Keratinocyte (primary cell): ENCODE data around the gene FMO1. TPM values are rescaled to one million over a fixed set of nuclear protein-coding genes. Genes with fewer than 3 reads are reported as not detected.

Source experiments
- DNase-seq: peaks from one replicate; pipeline ENCODE4 v3.0.0-alpha.2; 2011; ENCODE audit warnings: low read depth, missing footprints, low spot score
- FAIRE-seq: peaks from 2 replicates; lab custom pipeline; 2011; peaks lifted over from hg19 to GRCh38; lab: Jason Lieb, UNC
- H2AFZ ChIP-seq: 2 replicates; pipeline ENCODE4 v1.6.0; 2012; ENCODE audit warnings: low read length, control low read depth, inconsistent platforms; ENCODE audit not compliant: control insufficient read depth
- H3K27ac ChIP-seq: 2 replicates; pipeline ENCODE4 v1.5.1; 2011; ENCODE audit warnings: low read length; ENCODE audit not compliant: control insufficient read depth, insufficient read depth
- H3K27me3 ChIP-seq: 3 replicates; pipeline ENCODE4 v1.6.0; 2011; ENCODE audit warnings: low read length; ENCODE audit not compliant: control insufficient read depth, insufficient read depth; ENCODE audit errors: extremely low read depth
- H3K36me3 ChIP-seq, 2 experiments: 2 replicates in 1 of 2; 3 replicates in 1 of 2; pipeline ENCODE4 v1.5.1; 2011; ENCODE audit warnings: low read length in 2 of 2, mild to moderate bottlenecking in 1 of 2; ENCODE audit not compliant: control insufficient read depth in 2 of 2, insufficient read depth in 2 of 2; ENCODE audit errors: extremely low read depth in 1 of 2
- H3K4me1 ChIP-seq: 3 replicates; pipeline ENCODE4 v1.5.1; 2011; ENCODE audit warnings: low read length; ENCODE audit not compliant: control insufficient read depth, insufficient read depth; ENCODE audit errors: extremely low read depth
- H3K4me2 ChIP-seq: 3 replicates; pipeline ENCODE4 v1.6.0; 2011; ENCODE audit warnings: low read depth, low read length; ENCODE audit not compliant: control insufficient read depth, insufficient read depth; ENCODE audit errors: extremely low read depth
- H3K4me3 ChIP-seq, 3 experiments: fragments of 200-600 bp in 1 of 3; sonication (generic) in 1 of 3; 2 replicates in 2 of 3; 3 replicates in 1 of 3; pipeline ENCODE4 v1.5.1; 2011 to 2016; ENCODE audit warnings: low read length in 3 of 3, mild to moderate bottlenecking in 3 of 3, control low read depth in 2 of 3, inconsistent platforms in 1 of 3, low read depth in 1 of 3, mixed read lengths in 1 of 3, mixed run types in 1 of 3, moderate library complexity in 1 of 3; ENCODE audit not compliant: control insufficient read depth in 2 of 3, insufficient read depth in 2 of 3; ENCODE audit errors: extremely low read depth in 1 of 3
- H3K79me2 ChIP-seq: 2 replicates; pipeline ENCODE4 v1.6.0; 2012; ENCODE audit warnings: low read length; ENCODE audit not compliant: control insufficient read depth, insufficient read depth
- H3K9ac ChIP-seq: 3 replicates; pipeline ENCODE4 v1.6.0; 2011; ENCODE audit warnings: low read length; ENCODE audit not compliant: control insufficient read depth, insufficient read depth; ENCODE audit errors: extremely low read depth
- H3K9me1 ChIP-seq: 3 replicates; pipeline ENCODE4 v1.6.0; 2011; ENCODE audit warnings: low read length; ENCODE audit not compliant: control insufficient read depth, insufficient read depth; ENCODE audit errors: extremely low read depth
- H3K9me3 ChIP-seq: 2 replicates; pipeline ENCODE4 v1.5.1; 2012; ENCODE audit warnings: low read depth, low read length; ENCODE audit not compliant: control insufficient read depth
- H4K20me1 ChIP-seq: 3 replicates; pipeline ENCODE4 v1.6.0; 2011; ENCODE audit warnings: low read length; ENCODE audit not compliant: control insufficient read depth, insufficient read depth; ENCODE audit errors: extremely low read depth
- CTCF ChIP-seq, 3 experiments: IDR thresholded peaks in 1 of 3; conservative IDR thresholded peaks in 1 of 3; optimal IDR thresholded peaks in 1 of 3; 2 replicates in 2 of 3; 3 replicates in 1 of 3; pipeline versions ENCODE3 to v1.5.1; 2011; ENCODE audit warnings: low read length in 3 of 3, mild to moderate bottlenecking in 3 of 3, moderate library complexity in 2 of 3, control low read depth in 1 of 3, inconsistent platforms in 1 of 3; ENCODE audit not compliant: insufficient read depth in 2 of 3; ENCODE audit errors: extremely low read depth in 1 of 3
- EZH2 ChIP-seq: IDR thresholded peaks from one replicate; pipeline ENCODE4 v1.6.1; 2012; ENCODE audit warnings: inconsistent platforms, mild to moderate bottlenecking, low read length, moderate library complexity
- dilution Hi-C: fragments of 300-500 bp; cut with MboI; formaldehyde crosslinking; loops from one replicate; pipeline ENCODE4 v1.7.0; 2020; ENCODE audit warnings: low sequenced_read_pairs; ENCODE audit not compliant: extremely low pct_ligation_motif_present
- polyA plus RNA-seq, 5 experiments: library from polyadenylated mRNA; depleted of rRNA in 3 of 5; stranded (reverse) in 3 of 5; stranded (forward) in 1 of 5; unstranded in 1 of 5; fragments of >200 nt; gene quantifications; 1 replicate in 1 of 5; 2 replicates in 3 of 5; 3 replicates in 1 of 5; pipeline versions ENCODE4 v1.2.1 to v1.2.3, GENCODE V29; 2011 to 2012; ENCODE audit warnings: missing spikeins in 2 of 5, low read depth in 1 of 5, low replicate concordance in 1 of 5

The FMO1 gene
- polyA plus RNA-seq, 1 donor (not counting 4 experiments of a cell fraction or from before 2014, with no cell fraction given) = 0.07 TPM

- Histone ChIP-seq H4K20me1 (no peaks in the 10 kb centered on the region), H2AFZ (no peak overlapping the region), H3K4me1 (peaks cover 39% of the 10 kb centered on the region), H3K27ac (no peak overlapping the region), H3K36me3 (no peaks in the 10 kb centered on the region), H3K27me3 (no peaks in the 10 kb centered on the region), H3K4me2 (no peak overlapping the region), H3K9me1 (no peaks in the 10 kb centered on the region), H3K9ac (no peak overlapping the region), H3K79me2 (no peaks in the 10 kb centered on the region), H3K9me3 (no peaks in the 10 kb centered on the region), H3K4me3 (no peak overlapping the region)
- DNase-seq = no peak
- TF ChIP-seq CTCF (optimal IDR thresholded peaks at IDR 0.05 in 1 of 3, IDR thresholded peaks at IDR 0.05 in 1 of 3, conservative IDR thresholded peaks at IDR 0.05 in 1 of 3; ENCODE audit: extremely low read depth in 1 of 3, insufficient read depth in 2 of 3, low read length in 3 of 3) (no peak), EZH2 (no peak)
- FAIRE-seq = no peak
- dilution Hi-C loops = no loop called here
These were observed 10.6 kb downstream of the FMO1 start for GRCh38 chr1:171258943-171259342.

GRCh38 chr1:171261336-171261735 is 13.0 kb downstream of the FMO1 start:
- Histone ChIP-seq H2AFZ (no peak overlapping the region), H3K79me2 (no peaks in the 10 kb centered on the region), H3K27ac (no peak overlapping the region), H3K9me3 (no peaks in the 10 kb centered on the region), H3K4me3 (no peak overlapping the region), H3K9ac (no peak overlapping the region), H3K4me1 (peaks cover 35% of the 10 kb centered on the region), H3K36me3 (no peaks in the 10 kb centered on the region), H4K20me1 (no peaks in the 10 kb centered on the region), H3K4me2 (no peak overlapping the region), H3K27me3 (no peaks in the 10 kb centered on the region), H3K9me1 (no peaks in the 10 kb centered on the region)
- DNase-seq (no peak), FAIRE-seq (no peak)
- dilution Hi-C loops = no loop called here
- TF ChIP-seq EZH2 (no peak), CTCF (optimal IDR thresholded peaks at IDR 0.05 in 1 of 3, IDR thresholded peaks at IDR 0.05 in 1 of 3, conservative IDR thresholded peaks at IDR 0.05 in 1 of 3; ENCODE audit: extremely low read depth in 1 of 3, insufficient read depth in 2 of 3, low read length in 3 of 3) (no peak)
